ENCODE measurements around the gene MEN1. TPM values are rescaled to one million over a fixed set of nuclear protein-coding genes. Genes with fewer than 3 reads are reported as not detected.

Gene MEN1
- total and polyA plus RNA-seq, 12 donors, result 15.3 to 50.6 (median 28.7) TPM

DNA sequence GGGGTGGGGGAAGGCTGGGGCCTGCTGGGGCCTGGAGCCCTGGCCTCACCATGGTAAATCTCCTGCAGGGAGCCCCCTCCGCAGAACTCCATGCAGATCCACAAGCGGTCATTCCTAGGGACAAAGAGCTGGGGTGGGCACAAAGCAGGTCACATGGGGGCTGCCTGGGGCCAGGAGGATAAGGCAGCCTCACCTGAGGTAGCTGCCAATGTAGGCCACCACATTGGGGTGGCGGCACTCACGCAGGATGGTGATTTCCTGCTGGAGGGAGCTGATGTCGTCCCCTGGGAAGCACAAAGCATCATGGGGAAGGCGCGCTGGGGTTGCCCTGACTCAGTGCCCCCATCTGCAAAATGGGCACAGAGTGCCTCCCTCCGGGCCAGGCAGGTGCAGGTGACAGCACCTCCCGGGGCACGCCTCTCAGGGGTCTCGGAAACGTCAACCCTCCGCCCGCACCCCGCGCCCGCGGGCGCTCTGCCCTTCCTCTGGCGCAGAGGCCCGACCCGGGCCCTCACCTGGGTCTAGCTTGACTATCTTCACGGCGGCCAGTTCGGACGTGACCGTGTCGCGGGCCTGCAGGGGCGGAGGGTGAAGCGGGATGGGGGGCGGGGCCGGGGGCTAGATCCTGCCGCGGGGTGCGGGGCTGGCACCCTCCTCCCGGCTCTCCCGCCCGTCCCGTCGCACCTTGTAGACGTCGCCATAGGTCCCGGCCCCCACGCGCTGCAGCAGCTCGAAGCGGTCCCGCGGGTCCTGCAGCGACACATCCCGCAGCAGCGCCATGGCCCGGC lies 7.8 kb downstream of the MEN1 start:
- peak in 2 of 7 donors; percentile 52 to 59 for DNase-seq

DNA sequence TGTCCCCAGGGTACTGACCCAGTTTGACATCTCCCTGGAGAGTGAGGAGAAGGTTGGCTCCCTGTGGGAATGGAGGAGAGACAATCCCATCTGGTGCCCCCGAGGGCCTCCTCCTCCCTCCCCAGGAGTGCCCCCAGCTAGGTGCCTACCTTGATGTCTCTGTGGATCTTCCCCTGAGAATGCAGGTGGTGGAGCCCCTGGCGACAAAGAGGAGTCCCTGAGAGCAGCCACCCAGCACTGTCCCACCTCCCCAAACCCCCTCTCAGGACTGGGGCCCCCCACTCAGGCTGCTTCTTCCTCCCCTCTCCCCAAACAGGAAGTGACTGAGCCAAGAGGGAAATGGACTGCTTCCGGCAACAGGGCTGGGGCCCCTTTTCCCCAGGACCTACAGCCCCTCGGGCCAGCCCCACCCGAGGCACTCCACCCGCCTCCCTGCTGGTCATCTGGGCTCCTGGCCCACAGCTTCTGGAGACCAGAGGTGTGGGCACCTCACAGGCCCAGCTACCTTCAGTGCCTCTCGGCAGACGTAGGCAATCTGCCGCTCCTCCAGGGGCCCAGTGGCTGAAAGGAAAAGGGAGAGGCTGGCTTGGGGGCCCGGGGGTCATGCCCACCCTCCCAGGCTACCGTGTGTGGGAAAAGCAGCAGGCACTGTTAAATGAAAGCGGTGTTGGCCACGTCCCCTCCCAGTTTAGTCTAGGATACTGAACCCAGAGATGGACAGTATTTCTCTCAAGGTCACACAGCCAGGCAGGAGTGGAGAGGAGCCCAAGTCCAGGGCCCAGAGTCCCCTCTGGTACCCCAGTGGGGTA lies 8.6 kb downstream of the MEN1 start:
- intact Hi-C loops (cut with DNase I), result no loop called here
- Histone ChIP-seq H3K36me3 (replicated peaks in 1 of 2) (peaks cover 0 to 30% of the 10 kb centered on the region in 2 donors), H3K27ac (peak overlapping the region in 3 of 5 donors; percentile 71 to 87 (median 71)), H3K4me1 (replicated peaks in 1 of 2) (peaks cover 18 to 26% of the 10 kb centered on the region in 2 donors), H3K4me3 (peak overlapping the region in 1 of 4 donors; percentile 77), H3K27me3 (no peaks in the 10 kb centered on the region), H3K9me3 (replicated peaks in 1 of 3) (no peaks in the 10 kb centered on the region)
- DNase-seq, result no peak
- 44 to 61% (median 53%) methylated on average over 7 to 13 of the region's 13 CpGs for WGBS, 4 donors
- TF ChIP-seq, protein P1, sequence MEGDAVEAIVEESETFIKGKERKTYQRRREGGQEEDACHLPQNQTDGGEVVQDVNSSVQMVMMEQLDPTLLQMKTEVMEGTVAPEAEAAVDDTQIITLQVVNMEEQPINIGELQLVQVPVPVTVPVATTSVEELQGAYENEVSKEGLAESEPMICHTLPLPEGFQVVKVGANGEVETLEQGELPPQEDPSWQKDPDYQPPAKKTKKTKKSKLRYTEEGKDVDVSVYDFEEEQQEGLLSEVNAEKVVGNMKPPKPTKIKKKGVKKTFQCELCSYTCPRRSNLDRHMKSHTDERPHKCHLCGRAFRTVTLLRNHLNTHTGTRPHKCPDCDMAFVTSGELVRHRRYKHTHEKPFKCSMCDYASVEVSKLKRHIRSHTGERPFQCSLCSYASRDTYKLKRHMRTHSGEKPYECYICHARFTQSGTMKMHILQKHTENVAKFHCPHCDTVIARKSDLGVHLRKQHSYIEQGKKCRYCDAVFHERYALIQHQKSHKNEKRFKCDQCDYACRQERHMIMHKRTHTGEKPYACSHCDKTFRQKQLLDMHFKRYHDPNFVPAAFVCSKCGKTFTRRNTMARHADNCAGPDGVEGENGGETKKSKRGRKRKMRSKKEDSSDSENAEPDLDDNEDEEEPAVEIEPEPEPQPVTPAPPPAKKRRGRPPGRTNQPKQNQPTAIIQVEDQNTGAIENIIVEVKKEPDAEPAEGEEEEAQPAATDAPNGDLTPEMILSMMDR (IDR thresholded peaks at IDR 0.05), result no peak
- TF ChIP-seq POLR2A (IDR thresholded peaks at IDR 0.05), result no peak

More for the DNA sequence above, 7.8 kb downstream of the MEN1 start:
- Histone ChIP-seq H3K4me1 (replicated peaks in 1 of 2) (peaks cover 18 to 26% of the 10 kb centered on the region in 2 donors), H3K9me3 (replicated peaks in 1 of 3) (no peaks in the 10 kb centered on the region), H3K27me3 (no peaks in the 10 kb centered on the region), H3K4me3 (peak overlapping the region in 2 of 4 donors; percentile 37 to 77), H3K27ac (peak overlapping the region in 3 of 5 donors; percentile 71 to 87 (median 71)), H3K36me3 (replicated peaks in 1 of 2) (peaks cover 0 to 37% of the 10 kb centered on the region in 2 donors)
- TF ChIP-seq, protein P1 (IDR thresholded peaks at IDR 0.05), result no peak
- TF ChIP-seq POLR2A (IDR thresholded peaks at IDR 0.05), result no peak
- WGBS, 4 donors, result 8 to 13% methylated on average over 46 to 54 of the region's 54 CpGs; no CpG with 5 or more reads in 2 of the 4 donors
- intact Hi-C loops (cut with DNase I), result no loop called here

DNA sequence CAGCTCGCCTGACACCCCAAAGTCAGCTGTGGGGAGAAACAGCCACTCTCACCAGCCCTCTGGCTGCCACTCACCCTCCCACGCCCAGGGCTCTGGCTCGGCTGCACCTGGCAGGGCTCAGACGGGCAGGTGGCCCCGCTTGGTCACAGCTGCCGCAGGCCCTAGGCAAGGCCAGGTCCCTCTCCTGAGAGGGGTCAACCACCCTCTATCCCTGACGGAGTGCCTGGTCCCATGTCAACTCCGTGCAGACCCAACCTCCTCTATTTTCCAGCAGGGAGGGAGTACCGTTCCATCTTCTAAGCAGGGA lies 9.2 kb downstream of the MEN1 start:
- intact Hi-C loops (cut with DNase I), result no loop called here
- WGBS, 4 donors, result 40 to 90% (median 86%) methylated on average over 1 to 9 of the region's 9 CpGs
- no peak overlapping the region for H3K4me3 ChIP-seq
- H3K9me3 ChIP-seq (replicated peaks in 1 of 3), result no peaks in the 10 kb centered on the region
- TF ChIP-seq, protein P1 (IDR thresholded peaks at IDR 0.05), result no peak
- TF ChIP-seq POLR2A (IDR thresholded peaks at IDR 0.05), result no peak
- DNase-seq, result no peak
- H3K27me3 ChIP-seq, result no peaks in the 10 kb centered on the region
- H3K27ac ChIP-seq, result no peak overlapping the region
- peaks cover 18 to 26% of the 10 kb centered on the region in 2 donors for H3K4me1 ChIP-seq (replicated peaks in 1 of 2)
- peaks cover 0 to 25% of the 10 kb centered on the region in 2 donors for H3K36me3 ChIP-seq (replicated peaks in 1 of 2)

All from adrenal gland (tissue), 12 donors.